ENCODE data around the gene ZNF324B. TPM values are rescaled to one million over a fixed set of nuclear protein-coding genes. Genes with fewer than 3 reads are reported as not detected.
"Not testable (repeated sequence)": the region's sequence is repeated elsewhere in the genome, so short reads cannot be mapped to it uniquely, and the experiment has no call there.

The ZNF324B gene
- total RNA-seq, 1 donor from 2014 or later, result 3.7 TPM

DNA sequence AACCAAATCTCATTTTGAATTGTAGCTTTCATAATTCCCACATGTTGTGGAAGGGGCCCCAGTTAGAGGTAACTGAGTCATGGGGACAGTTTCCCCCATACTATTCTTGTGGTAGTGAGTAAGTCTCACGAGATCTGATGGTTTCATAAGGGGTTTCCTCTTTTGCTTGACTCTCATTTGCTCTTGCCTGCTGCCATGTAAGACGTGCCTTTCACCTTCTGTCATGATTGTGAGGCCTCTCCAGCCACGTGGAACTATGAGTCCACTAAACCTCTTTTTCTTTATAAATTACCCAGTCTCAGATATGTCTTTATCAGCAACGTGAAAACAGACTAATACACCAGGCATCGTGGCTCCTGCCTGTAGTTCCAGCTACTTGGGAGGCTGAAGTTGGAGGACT lies 1.4 kb upstream of the ZNF324B start:
- ATAC-seq; DNase-seq; intact Hi-C loops (cut with micrococcal nuclease): not testable (repeated sequence)

DNA sequence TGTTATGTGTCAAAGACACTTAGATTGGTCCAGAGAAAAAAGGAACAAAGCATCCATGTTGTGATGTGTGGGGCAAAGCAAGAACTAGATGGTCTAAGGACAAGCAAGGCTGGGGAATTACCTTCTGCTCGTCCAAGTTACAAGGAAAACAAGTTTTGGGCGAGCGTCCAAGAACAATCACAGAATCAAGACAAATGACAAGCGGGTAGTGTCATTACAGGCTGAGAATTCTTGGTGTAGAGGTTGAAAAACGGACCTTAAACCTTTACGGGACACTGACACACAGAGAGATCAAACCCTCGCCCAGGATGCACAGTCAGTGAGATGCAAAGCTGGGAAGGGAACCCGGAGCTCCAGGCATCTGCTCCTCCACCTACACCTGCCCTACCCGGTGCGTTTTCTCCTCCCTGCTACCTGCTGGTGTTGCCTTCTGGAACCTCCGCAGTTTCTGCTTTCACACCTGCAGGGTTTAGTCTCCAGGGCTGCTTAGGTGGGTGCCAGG lies 515 bp upstream of the ZNF324B start:
- intact Hi-C loops (cut with micrococcal nuclease), result no loop called here
- ATAC-seq, result no peak
- no peak for DNase-seq

DNA sequence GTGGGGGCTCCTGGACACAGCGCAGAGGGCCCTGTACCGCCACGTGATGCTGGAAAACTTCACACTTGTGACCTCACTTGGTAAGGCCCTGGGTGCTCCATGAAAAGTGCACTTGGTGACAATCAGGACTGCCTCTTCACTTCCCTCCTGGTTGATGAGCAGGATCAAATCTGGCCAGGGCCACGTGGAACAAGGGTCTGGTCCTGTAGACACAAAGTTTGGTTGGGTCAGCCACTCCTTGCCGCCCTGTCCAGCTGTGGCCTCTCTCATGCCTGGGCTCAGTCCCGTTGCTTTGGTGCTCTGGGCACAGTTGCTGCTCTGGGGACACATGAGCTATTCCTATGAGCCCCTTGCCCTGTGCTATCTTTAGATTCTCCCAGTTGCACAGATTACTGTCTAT lies 2.3 kb downstream of the ZNF324B start:
- DNase-seq (no peak), ATAC-seq (no peak)
- intact Hi-C loops (cut with micrococcal nuclease), result no loop called here

DNA sequence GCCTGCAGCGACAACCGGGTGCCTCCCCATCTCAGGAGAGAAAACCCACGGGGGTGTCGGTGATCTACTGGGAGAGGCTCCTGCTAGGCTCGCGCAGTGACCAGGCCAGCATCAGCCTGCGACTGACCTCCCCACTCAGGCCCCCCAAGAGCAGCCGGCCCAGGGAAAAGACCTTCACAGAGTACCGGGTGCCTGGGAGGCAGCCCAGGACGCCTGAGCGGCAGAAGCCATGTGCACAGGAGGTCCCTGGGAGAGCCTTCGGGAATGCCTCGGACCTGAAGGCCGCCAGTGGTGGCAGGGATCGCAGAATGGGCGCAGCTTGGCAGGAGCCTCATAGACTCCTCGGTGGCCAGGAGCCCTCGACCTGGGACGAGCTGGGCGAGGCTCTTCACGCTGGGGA lies 3.9 kb downstream of the ZNF324B start:
- intact Hi-C loops (cut with micrococcal nuclease), result no loop called here
- no peak for ATAC-seq
- DNase-seq, result no peak

DNA sequence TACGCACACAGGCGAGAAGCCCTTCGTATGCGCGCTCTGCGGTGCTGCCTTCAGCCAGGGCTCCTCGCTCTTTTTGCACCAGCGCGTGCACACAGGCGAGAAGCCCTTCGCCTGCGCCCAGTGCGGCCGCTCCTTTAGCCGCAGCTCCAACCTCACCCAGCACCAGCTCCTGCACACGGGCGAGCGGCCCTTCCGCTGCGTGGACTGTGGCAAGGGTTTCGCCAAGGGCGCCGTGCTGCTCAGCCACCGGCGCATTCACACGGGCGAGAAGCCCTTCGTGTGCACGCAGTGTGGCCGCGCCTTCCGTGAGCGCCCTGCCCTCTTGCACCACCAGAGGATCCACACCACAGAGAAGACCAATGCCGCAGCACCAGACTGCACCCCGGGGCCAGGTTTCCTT lies 4.7 kb downstream of the ZNF324B start:
- intact Hi-C loops (cut with micrococcal nuclease), result no loop called here
- no peak for ATAC-seq
- DNase-seq, result no peak

DNA sequence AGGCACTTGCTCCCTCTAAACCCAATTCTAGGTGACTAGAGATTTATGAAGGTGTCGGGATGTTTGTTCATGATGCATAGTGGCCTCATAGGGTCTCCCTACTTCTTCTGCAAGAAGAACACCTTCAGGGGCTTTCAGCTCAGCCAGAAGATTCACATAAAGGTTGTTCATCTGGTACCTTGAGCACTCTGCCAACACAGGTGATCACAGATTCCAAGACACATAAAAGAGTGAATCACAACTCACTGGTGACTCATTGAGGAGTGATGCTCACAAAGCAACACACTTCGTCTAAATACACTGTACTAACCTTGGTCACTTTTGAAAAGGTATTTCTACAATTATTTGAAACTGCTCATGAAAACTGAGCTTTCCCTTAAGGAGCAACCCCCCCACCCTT lies 8.6 kb downstream of the ZNF324B start:
- no peak for ATAC-seq
- intact Hi-C loops (cut with micrococcal nuclease), result no loop called here
- DNase-seq, result no peak

DNA sequence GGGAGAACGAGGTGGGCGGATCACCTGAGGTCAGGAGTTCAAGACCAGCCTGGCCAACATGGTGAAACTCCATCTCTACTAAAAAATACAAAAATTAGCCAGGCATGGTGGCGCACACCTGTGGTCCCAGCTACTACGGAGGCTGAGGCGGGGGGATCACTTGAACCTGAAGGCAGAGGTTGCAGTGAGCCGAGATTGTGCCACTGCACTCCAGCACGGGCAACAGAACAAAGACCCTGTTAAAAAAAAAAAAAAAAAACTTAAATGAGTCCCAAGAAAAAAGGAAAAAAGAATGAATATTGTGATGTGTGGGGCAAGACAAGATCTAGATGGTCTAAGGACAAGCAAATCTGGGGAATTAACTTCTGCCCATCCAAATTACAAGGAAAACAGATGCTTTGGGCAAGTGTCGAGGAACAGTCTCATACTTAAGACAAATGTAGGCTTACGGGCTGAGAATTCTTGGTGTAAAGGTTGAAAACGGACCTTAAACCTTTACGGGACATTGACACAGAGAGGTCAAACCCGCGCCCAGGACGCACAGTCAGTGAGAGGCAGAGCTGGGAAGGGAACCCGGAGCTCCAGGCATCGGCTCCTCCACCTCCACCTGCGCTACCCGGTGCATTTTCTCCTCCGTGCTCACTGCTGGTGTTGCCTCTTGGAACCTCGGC lies 14.8 kb downstream of the ZNF324B start:
- peak; percentile 22 for ATAC-seq
- intact Hi-C loops (cut with micrococcal nuclease), result no loop called here

DNA sequence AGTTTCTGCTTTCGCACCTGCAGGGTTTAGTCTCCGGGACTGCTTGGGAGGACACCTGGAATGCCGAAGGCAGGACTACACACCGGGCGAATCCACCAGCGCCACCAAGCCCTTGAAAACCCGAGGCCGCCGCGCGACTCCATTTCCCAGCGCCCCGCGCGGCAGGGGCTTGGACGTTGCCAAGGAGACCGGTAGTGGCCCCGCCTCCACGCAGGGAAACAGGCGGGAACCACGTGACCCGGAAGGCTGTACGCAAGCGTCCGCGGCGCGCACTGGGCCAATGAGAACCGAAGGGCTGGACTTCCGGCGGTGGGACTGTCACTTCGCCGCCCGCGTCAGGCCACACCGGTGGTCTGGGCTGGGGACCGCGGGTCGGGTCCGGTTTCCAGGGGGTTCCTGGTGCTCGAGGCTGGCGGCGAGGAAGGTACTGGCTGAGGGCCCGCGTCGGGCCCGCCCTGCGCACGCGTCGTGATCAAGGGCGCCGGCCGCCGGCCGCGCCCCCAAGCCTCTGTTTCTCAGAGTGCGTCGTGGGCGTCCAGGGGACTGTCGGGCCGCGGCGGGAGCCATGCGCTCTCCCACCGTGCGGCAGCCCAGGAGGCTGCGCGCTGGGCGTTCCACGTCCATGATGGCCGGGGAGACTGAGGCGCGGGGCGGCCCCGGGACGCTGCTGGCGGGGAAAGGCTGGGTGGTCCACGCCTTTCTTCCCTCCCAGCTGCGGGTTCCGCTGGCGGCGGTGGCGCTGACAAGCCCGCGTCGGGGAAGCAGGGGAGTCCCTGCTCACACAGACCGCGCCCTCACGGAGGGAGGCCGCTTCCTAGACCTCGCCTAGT lies 15.6 kb downstream of the ZNF324B start, which contains the start of gene ZNF324:
ZNF324 (plus strand) TSS at position 321 of the 830 bp plus-strand sequence. CDS start 2,106 bp downstream, outside the sequence.
- intact Hi-C loops (cut with micrococcal nuclease), result no loop called here
- ATAC-seq (peak; percentile 98), DNase-seq (peak; percentile 99)

More for the DNA sequence above, 14.8 kb downstream of the ZNF324B start:
- no peak for DNase-seq

DNA sequence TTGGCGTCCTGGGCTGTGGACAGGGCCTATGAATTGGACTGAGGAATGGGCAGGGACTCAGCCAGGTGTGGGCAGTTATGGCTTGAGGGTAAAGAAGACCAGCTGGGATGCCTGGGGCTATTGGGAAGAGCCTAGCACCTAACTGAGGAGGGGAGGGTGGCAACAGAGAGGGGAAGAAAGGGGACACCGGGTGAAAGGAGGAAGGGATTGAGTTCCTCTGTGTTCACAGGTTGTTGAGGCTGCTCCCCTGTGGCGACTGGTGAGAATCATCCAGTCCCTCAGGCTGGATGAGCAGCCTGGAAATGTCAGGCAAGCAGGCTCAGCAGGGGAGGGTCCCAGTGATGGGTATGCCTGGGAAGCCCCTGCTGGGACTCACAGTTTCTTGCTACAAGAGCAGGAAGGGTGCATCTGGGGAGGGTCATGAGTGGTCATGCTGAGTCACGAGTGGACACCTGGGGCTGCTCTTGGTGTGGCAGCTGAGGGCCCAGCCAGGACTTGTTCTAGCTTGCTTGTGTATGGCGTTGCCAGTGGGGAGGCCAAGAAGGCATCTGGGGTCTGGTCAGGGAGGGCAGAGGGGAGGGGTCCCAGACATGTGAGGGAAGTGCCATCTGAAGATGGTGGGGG lies 16.9 kb downstream of the ZNF324B start:
- intact Hi-C loops (cut with micrococcal nuclease), result no loop called here
- ATAC-seq (no peak), DNase-seq (no peak)

DNA sequence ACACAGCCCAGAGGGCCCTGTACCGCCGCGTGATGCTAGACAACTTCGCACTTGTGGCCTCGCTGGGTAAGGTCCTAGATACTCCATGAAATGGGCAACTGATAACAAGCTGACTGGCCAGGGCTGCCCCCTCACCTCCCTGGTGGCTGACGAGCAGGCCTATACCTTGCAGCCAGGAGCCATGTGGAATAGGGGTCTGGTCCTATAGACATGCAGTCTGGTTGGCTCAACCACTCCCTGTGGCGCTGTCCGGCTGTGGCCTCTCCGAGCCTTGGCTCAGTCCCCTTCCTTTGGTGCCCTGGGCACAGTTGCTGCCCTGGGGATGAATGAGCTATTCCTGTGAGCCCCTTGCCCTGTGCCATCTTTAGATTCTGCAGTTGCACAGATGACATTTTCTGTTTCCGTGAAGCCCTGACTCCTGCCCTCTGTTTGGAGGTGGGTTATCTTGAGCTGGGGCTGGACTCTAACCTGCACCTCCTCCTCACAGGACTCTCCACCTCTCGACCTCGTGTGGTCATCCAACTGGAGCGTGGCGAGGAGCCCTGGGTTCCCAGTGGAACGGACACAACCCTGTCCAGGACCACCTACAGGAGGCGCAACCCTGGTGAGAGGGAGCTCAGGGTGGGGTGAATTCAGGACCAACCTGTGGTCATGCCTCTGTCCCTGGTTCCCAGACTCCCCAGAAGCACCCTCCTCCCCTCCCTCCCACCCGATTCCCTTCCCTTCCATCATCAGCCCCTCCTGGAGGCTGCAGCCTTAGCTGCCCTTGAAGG lies 18.0 kb downstream of the ZNF324B start:
- ATAC-seq, result no peak
- intact Hi-C loops (cut with micrococcal nuclease), result no loop called here
- no peak for DNase-seq

DNA sequence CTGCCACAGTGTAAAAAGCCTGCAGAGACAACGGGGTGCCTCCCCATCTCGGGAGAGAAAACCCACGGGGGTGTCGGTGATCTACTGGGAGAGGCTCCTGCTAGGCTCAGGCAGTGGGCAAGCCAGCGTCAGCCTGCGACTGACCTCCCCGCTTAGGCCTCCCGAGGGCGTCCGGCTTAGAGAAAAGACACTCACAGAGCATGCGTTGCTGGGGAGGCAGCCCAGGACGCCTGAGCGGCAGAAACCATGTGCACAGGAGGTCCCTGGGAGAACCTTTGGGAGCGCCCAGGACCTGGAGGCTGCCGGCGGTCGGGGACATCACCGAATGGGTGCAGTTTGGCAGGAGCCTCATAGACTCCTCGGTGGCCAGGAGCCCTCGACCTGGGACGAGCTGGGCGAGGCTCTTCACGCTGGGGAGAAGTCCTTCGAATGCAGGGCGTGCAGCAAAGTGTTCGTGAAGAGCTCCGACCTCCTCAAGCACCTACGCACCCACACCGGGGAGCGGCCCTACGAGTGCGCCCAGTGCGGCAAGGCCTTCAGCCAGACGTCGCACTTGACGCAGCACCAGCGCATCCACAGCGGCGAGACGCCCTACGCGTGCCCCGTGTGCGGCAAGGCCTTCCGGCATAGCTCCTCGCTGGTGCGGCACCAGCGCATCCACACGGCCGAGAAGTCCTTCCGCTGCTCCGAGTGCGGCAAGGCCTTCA lies 19.6 kb downstream of the ZNF324B start:
- intact Hi-C loops (cut with micrococcal nuclease); DNase-seq; ATAC-seq: not testable (repeated sequence)

DNA sequence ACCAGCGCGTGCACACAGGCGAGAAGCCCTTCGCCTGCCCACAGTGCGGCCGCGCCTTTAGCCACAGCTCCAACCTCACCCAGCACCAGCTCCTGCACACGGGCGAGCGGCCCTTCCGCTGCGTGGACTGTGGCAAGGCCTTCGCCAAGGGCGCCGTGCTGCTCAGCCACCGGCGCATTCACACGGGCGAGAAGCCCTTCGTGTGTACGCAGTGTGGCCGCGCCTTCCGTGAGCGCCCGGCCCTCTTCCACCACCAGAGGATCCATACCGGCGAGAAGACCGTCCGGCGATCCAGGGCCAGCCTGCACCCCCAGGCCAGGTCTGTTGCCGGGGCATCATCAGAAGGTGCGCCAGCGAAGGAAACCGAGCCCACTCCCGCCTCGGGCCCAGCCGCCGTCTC lies 20.3 kb downstream of the ZNF324B start:
- intact Hi-C loops (cut with micrococcal nuclease), result no loop called here
- DNase-seq (no peak), ATAC-seq (no peak)

DNA sequence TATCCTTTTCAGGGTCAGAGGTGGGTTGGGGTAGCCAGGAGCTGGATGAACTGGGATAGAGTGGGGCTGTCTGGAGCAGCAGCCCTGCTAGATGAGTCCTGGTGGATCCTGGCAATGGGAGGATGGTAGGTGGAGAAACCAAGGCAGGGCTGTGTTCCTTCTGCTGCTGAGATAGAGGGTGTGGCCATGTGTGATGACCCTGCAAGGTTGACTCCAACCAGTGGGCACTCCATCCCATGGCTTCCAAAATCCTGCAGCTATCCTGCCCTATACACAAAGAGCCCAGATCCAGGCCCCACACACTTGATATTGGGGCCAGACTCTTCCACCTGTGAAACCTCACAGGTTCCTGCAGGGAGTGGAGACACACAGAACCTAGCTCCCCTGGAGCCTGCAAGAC lies 22.4 kb downstream of the ZNF324B start:
- DNase-seq (no peak), ATAC-seq (no peak)
- intact Hi-C loops (cut with micrococcal nuclease), result no loop called here

DNA sequence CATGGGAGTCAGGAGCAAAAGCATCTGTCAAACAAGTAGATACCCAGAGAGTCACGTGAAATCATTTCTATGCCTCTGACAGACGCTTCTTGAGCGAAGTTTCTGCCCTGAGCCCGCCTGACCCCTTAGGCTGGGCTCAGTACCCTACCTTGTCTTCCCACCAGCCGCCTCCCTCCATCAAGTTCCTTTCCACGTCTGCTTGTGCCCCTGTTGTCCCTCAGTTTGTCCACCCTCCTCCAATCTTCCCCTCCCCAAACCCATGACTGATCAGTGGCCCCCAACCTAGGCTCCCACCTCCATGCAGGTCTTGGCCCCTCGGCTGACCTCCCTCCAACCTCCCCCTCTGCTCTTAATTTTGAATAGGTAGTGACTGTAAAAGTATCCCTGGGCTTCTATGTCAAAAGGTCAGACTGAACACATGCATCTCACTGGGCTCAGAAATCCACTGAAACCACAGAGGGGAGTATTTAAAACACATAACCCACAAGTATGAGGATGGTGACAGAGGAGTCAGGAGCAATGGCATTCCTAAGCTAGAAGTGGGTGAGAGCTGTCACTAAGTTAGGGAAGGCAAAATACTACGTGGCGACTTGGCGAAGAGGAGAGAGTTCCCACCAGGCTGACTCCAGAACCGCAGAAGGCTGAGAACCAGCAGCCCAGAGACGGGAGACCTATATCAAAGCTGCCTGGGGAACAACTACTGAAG lies 23.0 kb downstream of the ZNF324B start:
- DNase-seq (no peak), ATAC-seq (no peak)
- intact Hi-C loops (cut with micrococcal nuclease), result no loop called here

DNA sequence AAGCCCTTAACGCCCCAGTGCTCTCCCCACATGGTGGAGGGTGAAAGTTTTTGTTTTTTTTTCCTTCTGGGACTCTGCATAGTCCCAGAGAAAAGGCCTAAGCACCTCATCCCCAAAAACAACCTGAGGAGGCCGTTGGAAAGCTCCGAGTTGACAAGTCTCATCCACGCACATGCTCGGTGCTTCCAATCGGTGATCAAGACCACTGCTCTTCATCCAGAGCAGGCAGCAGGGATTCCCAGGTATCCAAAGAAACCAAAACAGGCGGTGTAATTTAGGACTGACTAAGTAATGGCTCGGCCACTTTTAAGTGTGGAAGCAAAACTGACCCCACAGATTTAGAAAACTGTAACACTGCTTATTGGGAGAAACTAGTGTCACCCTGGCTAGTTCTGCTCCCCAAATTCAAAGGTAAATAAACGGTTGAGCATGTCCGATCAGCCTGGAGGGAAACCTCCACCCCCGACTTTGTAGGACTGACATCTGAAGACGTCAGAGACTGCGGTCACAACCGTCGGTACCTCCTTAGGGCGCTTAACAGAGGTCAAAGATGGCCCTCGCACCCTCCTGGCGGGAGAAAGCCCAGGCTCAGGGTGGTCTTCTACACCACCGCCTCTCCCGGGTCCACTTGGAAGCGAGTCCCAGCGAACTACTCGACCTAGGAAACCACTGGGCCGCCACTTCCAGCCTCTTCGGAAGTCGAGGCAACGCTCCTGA lies 23.7 kb downstream of the ZNF324B start:
- ATAC-seq (no peak), DNase-seq (no peak)
- intact Hi-C loops (cut with micrococcal nuclease), result no loop called here

DNA sequence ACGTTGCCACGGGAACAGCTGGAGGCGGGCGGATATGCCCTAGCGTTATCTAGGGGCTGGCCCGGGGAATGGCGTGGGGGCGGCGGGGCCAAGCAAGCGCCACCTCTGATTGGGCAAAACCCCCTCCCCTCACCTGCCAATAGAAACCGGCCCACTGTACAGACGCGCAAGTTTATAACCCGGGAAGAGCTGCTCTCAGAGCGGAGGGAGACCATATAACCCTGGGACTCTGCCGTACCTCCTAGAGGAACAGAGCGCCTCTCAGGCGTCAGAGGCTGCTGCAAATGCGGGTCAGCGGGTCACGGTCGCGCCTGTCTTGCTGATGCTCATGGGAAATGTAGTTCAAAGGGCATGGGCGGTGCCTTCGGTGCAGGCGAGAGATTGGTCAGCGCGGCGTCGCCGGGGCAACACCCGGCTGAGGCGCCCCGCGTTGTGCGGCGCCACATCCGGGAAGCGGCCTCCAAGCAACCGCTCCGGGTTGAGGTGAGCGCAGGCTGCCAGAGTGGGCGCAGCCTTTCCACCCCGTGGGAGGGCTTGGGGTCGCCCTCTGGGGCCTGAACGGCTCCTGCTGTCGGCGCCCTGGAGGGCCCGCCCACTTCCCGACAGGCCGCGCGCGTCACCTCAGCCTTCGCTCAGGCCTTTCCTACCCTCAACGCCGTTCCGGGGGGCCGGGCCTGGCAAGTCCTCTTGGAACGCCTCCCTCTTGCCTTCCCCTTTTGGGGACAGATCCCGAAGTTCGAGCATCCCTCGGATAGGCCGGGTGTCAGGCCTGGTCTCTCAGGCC lies 24.5 kb downstream of the ZNF324B start, which contains the start of gene ZNF446:
ZNF446 (plus strand) TSS at position 639 of the 784 bp plus-strand sequence. CDS start 867 bp downstream, outside the sequence.
- intact Hi-C loops (cut with micrococcal nuclease), result no loop called here
- DNase-seq (peak; percentile 96), ATAC-seq (peak; percentile 93)
